Neural cell (in vitro differentiated cells): ENCODE data around the gene LRRC18. TPM values are rescaled to one million over a fixed set of nuclear protein-coding genes. Genes with fewer than 3 reads are reported as not detected.

Experiments used
- H2AFZ ChIP-seq: fragments of 200-600, 300-800 bp; sonication (generic), shearing (Covaris generic); 2 replicates; pipeline ENCODE4 v1.6.0; 2014; ENCODE audit warnings: low read depth, mild to moderate bottlenecking, antibody characterized with exemption, low read length, moderate library complexity
- H3F3A ChIP-seq: fragments of 200-600 bp; shearing (Covaris generic); 2 replicates; pipeline ENCODE4 v1.6.1; 2016; ENCODE audit warnings: mild to moderate bottlenecking, moderate library complexity, mixed read lengths, antibody characterized with exemption, low read length; ENCODE audit not compliant: insufficient read depth, poor library complexity, severe bottlenecking
- H3K27ac ChIP-seq: fragments of 200-600, 300-800 bp; sonication (generic), shearing (Covaris generic); 2 replicates; pipeline ENCODE4 v1.5.1; 2014; ENCODE audit warnings: mild to moderate bottlenecking, low read length, moderate library complexity
- H3K27me3 ChIP-seq: fragments of 300-800, 200-600 bp; sonication (generic), shearing (Covaris generic); 2 replicates; pipeline ENCODE4 v1.6.0; 2014; ENCODE audit warnings: mild to moderate bottlenecking, low read depth, low read length, moderate library complexity; ENCODE audit not compliant: insufficient read depth
- H3K36me3 ChIP-seq: fragments of 300-800, 200-600 bp; sonication (generic), shearing (Covaris generic); 2 replicates; pipeline ENCODE4 v1.5.1; 2014; ENCODE audit warnings: mild to moderate bottlenecking, antibody characterized with exemption, low read length, moderate library complexity; ENCODE audit not compliant: insufficient read depth
- H3K4me2 ChIP-seq: fragments of 300-800, 200-600 bp; sonication (generic), shearing (Covaris generic); 2 replicates; pipeline ENCODE4 v1.6.0; 2014; ENCODE audit warnings: mild to moderate bottlenecking, low read length
- H3K4me3 ChIP-seq: fragments of 300-800, 200-600 bp; sonication (generic), shearing (Covaris generic); 2 replicates; pipeline ENCODE4 v1.5.1; 2014; ENCODE audit warnings: mild to moderate bottlenecking, low read length, moderate library complexity
- H3K79me2 ChIP-seq: fragments of 200-600 bp; shearing (Covaris generic); replicated peaks from 2 replicates; pipeline ENCODE4 v1.6.0; 2014; ENCODE audit warnings: mild to moderate bottlenecking, low read length, moderate library complexity; ENCODE audit not compliant: insufficient read depth
- H3K9ac ChIP-seq: fragments of 300-800, 200-600 bp; sonication (generic), shearing (Covaris generic); 2 replicates; pipeline ENCODE4 v1.6.1; 2016; ENCODE audit warnings: mild to moderate bottlenecking, low read length, mixed read lengths
- H3K9me2 ChIP-seq: fragments of 200-600 bp; shearing (Covaris generic); 2 replicates; pipeline ENCODE4 v1.6.1; 2016; ENCODE audit warnings: mild to moderate bottlenecking, low read length, mixed read lengths; ENCODE audit not compliant: insufficient read depth
- H3K9me3 ChIP-seq: fragments of 200-600, 300-800 bp; sonication (generic), shearing (Covaris generic); 2 replicates; pipeline ENCODE4 v1.6.1; 2016; ENCODE audit warnings: mild to moderate bottlenecking, mixed run types, low read length, moderate library complexity, mixed read lengths
- H4K20me1 ChIP-seq: fragments of 200-600 bp; shearing (Covaris generic); 2 replicates; pipeline ENCODE4 v1.6.1; 2016; ENCODE audit warnings: mild to moderate bottlenecking, mixed run types; ENCODE audit not compliant: insufficient read depth
- EP300 ChIP-seq: fragments of 450-650 bp; conservative IDR thresholded peaks from 2 replicates; pipeline ENCODE4 v1.6.1; 2014; ENCODE audit warnings: antibody characterized with exemption, mild to moderate bottlenecking, moderate library complexity; ENCODE audit not compliant: poor library complexity, severe bottlenecking
- EZH2 ChIP-seq: fragments of 200-600, 300-800 bp; shearing (Covaris generic), sonication (generic); IDR thresholded peaks from 2 replicates; pipeline ENCODE4 v1.6.1; 2014; ENCODE audit warnings: antibody characterized with exemption, low read length, borderline replicate concordance, mild to moderate bottlenecking; ENCODE audit not compliant: insufficient read depth, poor library complexity, severe bottlenecking
- MXI1 ChIP-seq: fragments of 450-650 bp; conservative IDR thresholded peaks from 2 replicates; pipeline ENCODE4 v1.6.1; 2014; ENCODE audit warnings: antibody characterized with exemption, mild to moderate bottlenecking; ENCODE audit not compliant: poor library complexity, severe bottlenecking
- POLR2AphosphoS5 ChIP-seq: IDR thresholded peaks from 2 replicates; pipeline ENCODE4 v1.6.1; 2012
- RAD21 ChIP-seq: fragments of 450-650 bp; conservative IDR thresholded peaks from 2 replicates; pipeline ENCODE4 v1.6.1; 2014; ENCODE audit warnings: antibody characterized with exemption, mild to moderate bottlenecking, moderate library complexity
- SMC3 ChIP-seq: fragments of 450-650 bp; conservative IDR thresholded peaks from 2 replicates; pipeline ENCODE4 v1.6.1; 2014; ENCODE audit warnings: antibody characterized with exemption, mild to moderate bottlenecking, moderate library complexity; ENCODE audit not compliant: poor library complexity
- TAF1 ChIP-seq: IDR thresholded peaks from 2 replicates; pipeline ENCODE4 v1.6.1; 2012; ENCODE audit warnings: low read depth
- polyA plus RNA-seq: library from polyadenylated mRNA; depleted of rRNA; stranded (reverse); fragments of >200 nt; gene quantifications from 2 replicates; pipeline ENCODE4 v1.2.3, GENCODE V29; 2014
- small RNA-seq, 3 experiments: library from RNA; depleted of rRNA; stranded (forward); fragments of <200 nt; gene quantifications; one replicate each; pipeline ENCODE3, GENCODE V24; 2012
- TF ChIP-seq, protein P1 (sequence below): IDR thresholded peaks from 2 replicates; pipeline ENCODE4 v1.6.1; 2012; ENCODE audit warnings: borderline replicate concordance
- TF ChIP-seq, protein P2 (sequence below): fragments of 450-650 bp; IDR thresholded peaks from 2 replicates; pipeline ENCODE4 v1.5.1; 2014; ENCODE audit warnings: antibody characterized with exemption, mild to moderate bottlenecking, moderate library complexity; ENCODE audit not compliant: poor library complexity, severe bottlenecking

LRRC18 gene
- polyA plus RNA-seq, 1 donor from 2014 or later: not detected

DNA sequence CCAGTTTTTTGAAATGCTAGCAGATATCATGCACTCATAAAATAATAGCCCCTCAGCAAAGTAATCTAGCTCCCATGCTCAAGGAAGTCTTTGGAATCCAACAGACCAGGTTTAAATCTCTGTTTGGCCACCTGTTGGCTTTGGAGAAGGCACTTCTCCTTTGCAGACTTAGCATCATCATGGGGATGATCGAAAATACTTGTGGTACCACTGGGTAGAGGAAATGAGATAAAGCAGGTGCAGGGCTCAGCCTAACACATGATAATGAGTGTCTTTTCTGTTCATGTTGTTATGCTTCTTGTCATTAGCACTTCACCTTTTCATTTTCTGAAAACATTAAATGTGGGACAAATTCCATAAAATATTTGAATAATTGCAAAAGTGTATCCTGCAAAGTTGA, 67.4 kb downstream of the LRRC18 start:
- Histone ChIP-seq H3F3A (no peaks in the 10 kb centered on the region), H3K27me3 (no peaks in the 10 kb centered on the region)

More for the DNA sequence above, 67.4 kb downstream of the LRRC18 start:
- Histone ChIP-seq H3K36me3 (no peaks in the 10 kb centered on the region), H3K27ac (no peak overlapping the region), H3K4me3 (no peak overlapping the region), H3K9me3 (no peaks in the 10 kb centered on the region), H3K9me2 (no peaks in the 10 kb centered on the region), H2AFZ (no peak overlapping the region), H3K4me2 (no peak overlapping the region), H3K9ac (no peak overlapping the region), H4K20me1 (no peaks in the 10 kb centered on the region), H3K79me2 (no peaks in the 10 kb centered on the region)
- no peak for TF ChIP-seq TAF1
- TF ChIP-seq EP300: no peak
- no peak for TF ChIP-seq RAD21
- TF ChIP-seq, protein P1, sequence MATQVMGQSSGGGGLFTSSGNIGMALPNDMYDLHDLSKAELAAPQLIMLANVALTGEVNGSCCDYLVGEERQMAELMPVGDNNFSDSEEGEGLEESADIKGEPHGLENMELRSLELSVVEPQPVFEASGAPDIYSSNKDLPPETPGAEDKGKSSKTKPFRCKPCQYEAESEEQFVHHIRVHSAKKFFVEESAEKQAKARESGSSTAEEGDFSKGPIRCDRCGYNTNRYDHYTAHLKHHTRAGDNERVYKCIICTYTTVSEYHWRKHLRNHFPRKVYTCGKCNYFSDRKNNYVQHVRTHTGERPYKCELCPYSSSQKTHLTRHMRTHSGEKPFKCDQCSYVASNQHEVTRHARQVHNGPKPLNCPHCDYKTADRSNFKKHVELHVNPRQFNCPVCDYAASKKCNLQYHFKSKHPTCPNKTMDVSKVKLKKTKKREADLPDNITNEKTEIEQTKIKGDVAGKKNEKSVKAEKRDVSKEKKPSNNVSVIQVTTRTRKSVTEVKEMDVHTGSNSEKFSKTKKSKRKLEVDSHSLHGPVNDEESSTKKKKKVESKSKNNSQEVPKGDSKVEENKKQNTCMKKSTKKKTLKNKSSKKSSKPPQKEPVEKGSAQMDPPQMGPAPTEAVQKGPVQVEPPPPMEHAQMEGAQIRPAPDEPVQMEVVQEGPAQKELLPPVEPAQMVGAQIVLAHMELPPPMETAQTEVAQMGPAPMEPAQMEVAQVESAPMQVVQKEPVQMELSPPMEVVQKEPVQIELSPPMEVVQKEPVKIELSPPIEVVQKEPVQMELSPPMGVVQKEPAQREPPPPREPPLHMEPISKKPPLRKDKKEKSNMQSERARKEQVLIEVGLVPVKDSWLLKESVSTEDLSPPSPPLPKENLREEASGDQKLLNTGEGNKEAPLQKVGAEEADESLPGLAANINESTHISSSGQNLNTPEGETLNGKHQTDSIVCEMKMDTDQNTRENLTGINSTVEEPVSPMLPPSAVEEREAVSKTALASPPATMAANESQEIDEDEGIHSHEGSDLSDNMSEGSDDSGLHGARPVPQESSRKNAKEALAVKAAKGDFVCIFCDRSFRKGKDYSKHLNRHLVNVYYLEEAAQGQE: no peak
- TF ChIP-seq POLR2AphosphoS5: no peak
- TF ChIP-seq EZH2: no peak
- no peak for TF ChIP-seq SMC3
- TF ChIP-seq, protein P2, sequence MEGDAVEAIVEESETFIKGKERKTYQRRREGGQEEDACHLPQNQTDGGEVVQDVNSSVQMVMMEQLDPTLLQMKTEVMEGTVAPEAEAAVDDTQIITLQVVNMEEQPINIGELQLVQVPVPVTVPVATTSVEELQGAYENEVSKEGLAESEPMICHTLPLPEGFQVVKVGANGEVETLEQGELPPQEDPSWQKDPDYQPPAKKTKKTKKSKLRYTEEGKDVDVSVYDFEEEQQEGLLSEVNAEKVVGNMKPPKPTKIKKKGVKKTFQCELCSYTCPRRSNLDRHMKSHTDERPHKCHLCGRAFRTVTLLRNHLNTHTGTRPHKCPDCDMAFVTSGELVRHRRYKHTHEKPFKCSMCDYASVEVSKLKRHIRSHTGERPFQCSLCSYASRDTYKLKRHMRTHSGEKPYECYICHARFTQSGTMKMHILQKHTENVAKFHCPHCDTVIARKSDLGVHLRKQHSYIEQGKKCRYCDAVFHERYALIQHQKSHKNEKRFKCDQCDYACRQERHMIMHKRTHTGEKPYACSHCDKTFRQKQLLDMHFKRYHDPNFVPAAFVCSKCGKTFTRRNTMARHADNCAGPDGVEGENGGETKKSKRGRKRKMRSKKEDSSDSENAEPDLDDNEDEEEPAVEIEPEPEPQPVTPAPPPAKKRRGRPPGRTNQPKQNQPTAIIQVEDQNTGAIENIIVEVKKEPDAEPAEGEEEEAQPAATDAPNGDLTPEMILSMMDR: no peak
- no peak for TF ChIP-seq MXI1

Small RNAs within 50 kb of the gene (small RNA-seq; reads per million reads assigned to genes)
- 0 reads per million in 3 experiments for gene MIR4294

Other genes starting within 250 kb of the LRRC18 start
- gene VSTM4, start 175.7 kb upstream of the LRRC18 start, polyA plus RNA-seq: 0.52 and 0.66 TPM in 2 replicates
- not detected in 2 replicates for gene FAM170B, start 194.2 kb upstream of the LRRC18 start, polyA plus RNA-seq
- not detected in 2 replicates for gene TMEM273, start 248.6 kb upstream of the LRRC18 start, polyA plus RNA-seq